Measurements from ENCODE around the gene DDIT4. TPM values are rescaled to one million over a fixed set of nuclear protein-coding genes. Genes with fewer than 3 reads are reported as not detected.

The DDIT4 gene
- total RNA-seq, 4 donors from 2014 or later = 56.2 to 527 (median 185) TPM

- no peak for ATAC-seq (ENCODE audit: low FRiP score)
- no peak for DNase-seq (ENCODE audit: low spot score)
Measured at GRCh38 chr10:72251635-72252034, 22.1 kb upstream of the DDIT4 start.

GRCh38 chr10:72252972-72253371 lies 20.8 kb upstream of the DDIT4 start:
- TF ChIP-seq CTCF (IDR thresholded peaks at IDR 0.05) = no peak
- DNase-seq (ENCODE audit: low spot score) = no peak
- ATAC-seq (ENCODE audit: low FRiP score) = no peak

More at GRCh38 chr10:72251635-72252034, 22.1 kb upstream of the DDIT4 start:
- no peak for TF ChIP-seq CTCF (IDR thresholded peaks at IDR 0.05)

GRCh38 chr10:72253578-72253977 lies 20.1 kb upstream of the DDIT4 start:
- no peak for ATAC-seq (ENCODE audit: low FRiP score)
- TF ChIP-seq CTCF (IDR thresholded peaks at IDR 0.05) = no peak
- DNase-seq (ENCODE audit: low spot score) = no peak

- TF ChIP-seq CTCF (IDR thresholded peaks at IDR 0.05) = no peak
- DNase-seq (ENCODE audit: low spot score) (no peak), ATAC-seq (ENCODE audit: low FRiP score) (peak; percentile 88)
Measured at GRCh38 chr10:72254813-72255568, 18.7 kb upstream of the DDIT4 start.

- DNase-seq (ENCODE audit: low spot score) (no peak), ATAC-seq (ENCODE audit: low FRiP score) (no peak)
- no peak for TF ChIP-seq CTCF (IDR thresholded peaks at IDR 0.05)
Measured at GRCh38 chr10:72255977-72256729, 17.6 kb upstream of the DDIT4 start.

GRCh38 chr10:72257051-72257892 lies 16.5 kb upstream of the DDIT4 start:
- ATAC-seq (ENCODE audit: low FRiP score) (no peak), DNase-seq (ENCODE audit: low spot score) (no peak)
- no peak for TF ChIP-seq CTCF (IDR thresholded peaks at IDR 0.05)
